NB4 (cell line): Measurements from ENCODE around the gene PKNOX2.

Experiments used
- DNase-seq: peaks from one replicate; pipeline ENCODE4 v3.0.0; 2010; ENCODE audit warnings: low read depth
- H3K4me3 ChIP-seq: one replicate; pipeline ENCODE4 v1.5.1; 2011; ENCODE audit warnings: mild to moderate bottlenecking, low read depth, low read length, moderate library complexity
- CTCF ChIP-seq: IDR thresholded peaks from one replicate; pipeline ENCODE4 v1.5.1; 2012; ENCODE audit warnings: low read depth, low read length
- MAX ChIP-seq: IDR thresholded peaks from 2 replicates; pipeline ENCODE4 v1.6.1; 2011; ENCODE audit warnings: low read depth, low read length
- MYC ChIP-seq: IDR thresholded peaks from 2 replicates; pipeline ENCODE4 v1.6.1; 2011; ENCODE audit warnings: low read depth, low read length
- POLR2A ChIP-seq: IDR thresholded peaks from 2 replicates; pipeline ENCODE4 v1.6.1; 2011; ENCODE audit warnings: mild to moderate bottlenecking; ENCODE audit not compliant: insufficient read length; ENCODE audit errors: extremely low read depth

PKNOX2 gene

DNA sequence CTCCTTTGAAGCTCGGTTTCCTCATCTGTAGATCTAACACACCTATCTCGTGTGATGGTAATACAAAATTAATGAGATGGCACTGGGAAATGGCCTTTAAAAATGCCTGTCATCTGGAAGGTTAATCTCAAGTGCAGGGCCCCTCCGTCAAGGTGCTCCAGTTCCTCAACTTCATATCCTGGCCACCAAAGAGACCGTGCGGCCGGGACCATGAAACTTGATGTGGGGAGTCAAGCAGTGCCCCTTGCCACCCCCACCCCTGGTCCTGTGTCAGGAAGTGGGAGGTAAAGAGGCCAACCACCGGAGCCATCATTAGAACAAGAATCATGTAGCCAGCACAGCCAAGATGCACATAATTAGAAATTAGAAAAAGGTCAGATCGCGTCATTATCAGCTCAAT is 223.3 kb downstream of the PKNOX2 start:
- no peak for DNase-seq
- H3K4me3 ChIP-seq = no peak overlapping the region
- no peak for TF ChIP-seq MAX
- no peak for TF ChIP-seq POLR2A
- no peak for TF ChIP-seq CTCF
- TF ChIP-seq MYC = no peak

GRCh38 chr11:125388611-125389010 is 224.1 kb downstream of the PKNOX2 start:
- no peak for TF ChIP-seq MYC
- DNase-seq = no peak
- H3K4me3 ChIP-seq = no peak overlapping the region

- DNase-seq = no peak
- TF ChIP-seq MAX = no peak
- no peak for TF ChIP-seq POLR2A
- no peak for TF ChIP-seq MYC
- TF ChIP-seq CTCF = no peak
- no peak overlapping the region for H3K4me3 ChIP-seq
Observed at GRCh38 chr11:125389339-125390166, 225.0 kb downstream of the PKNOX2 start.

DNA sequence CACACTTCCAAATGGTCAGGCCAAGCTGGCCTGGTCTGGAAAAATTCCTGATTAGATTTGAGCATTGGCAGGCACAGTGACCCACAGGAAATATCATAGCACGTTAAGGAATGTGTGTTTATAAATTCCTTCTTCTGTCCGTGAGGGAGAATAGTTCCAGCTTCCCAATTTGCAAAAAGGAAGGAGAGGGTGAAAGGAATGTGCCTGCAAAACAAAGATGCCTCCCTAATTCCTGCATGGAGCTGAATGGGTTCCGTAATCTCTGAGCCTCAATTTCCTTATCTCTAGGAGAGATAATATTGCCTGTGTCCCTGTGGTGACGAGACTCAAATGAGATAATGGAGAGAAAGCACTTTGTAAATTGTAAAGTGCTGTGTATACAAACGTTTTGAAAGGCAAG is 226.4 kb downstream of the PKNOX2 start:
- no peak for TF ChIP-seq MYC
- H3K4me3 ChIP-seq = no peak overlapping the region
- no peak for DNase-seq

DNA sequence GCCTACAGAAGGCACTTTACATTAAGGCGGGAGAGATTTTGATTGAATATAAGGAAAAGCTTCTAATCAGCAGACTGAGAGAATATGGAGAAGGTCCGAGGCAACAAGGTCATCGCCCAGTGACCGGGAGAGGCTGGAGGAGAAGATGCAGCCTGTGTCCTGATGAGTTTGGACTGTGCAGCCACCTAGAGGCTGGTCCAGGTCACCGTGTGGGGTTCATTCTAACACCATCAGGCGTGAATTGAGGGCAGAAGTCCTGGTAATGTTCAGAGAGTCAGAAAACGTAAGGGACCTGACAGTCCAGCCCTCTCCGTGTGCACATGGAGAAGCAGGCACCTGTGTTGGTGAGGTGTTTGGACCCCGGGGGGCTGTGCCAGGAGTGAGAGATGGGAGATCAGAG is 228.8 kb downstream of the PKNOX2 start:
- DNase-seq = no peak
- TF ChIP-seq CTCF (peak; percentile 13), MYC (no peak)

DNA sequence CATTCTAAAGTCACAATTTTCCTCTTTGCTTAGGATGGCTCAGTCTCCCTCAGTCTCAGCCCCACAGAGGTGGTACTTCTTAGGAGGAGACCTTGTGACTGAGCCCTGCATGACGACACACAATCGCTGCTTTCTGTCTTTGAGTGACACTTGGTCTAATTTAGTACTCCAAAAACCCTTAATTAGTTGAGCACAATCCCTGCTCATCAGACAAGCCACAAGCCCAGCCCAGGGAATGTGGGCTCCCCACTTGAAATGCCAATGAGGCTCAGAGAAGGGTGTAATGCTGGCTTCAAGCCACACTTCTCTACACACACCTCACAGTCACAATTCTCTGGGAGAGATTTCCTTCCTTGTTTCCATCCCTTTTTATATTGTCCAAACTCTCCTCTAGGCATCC is 229.7 kb downstream of the PKNOX2 start:
- TF ChIP-seq MAX = no peak
- no peak for TF ChIP-seq MYC
- no peak for TF ChIP-seq POLR2A
- no peak for TF ChIP-seq CTCF
- no peak for DNase-seq

More for the DNA sequence above, 228.8 kb downstream of the PKNOX2 start:
- no peak overlapping the region for H3K4me3 ChIP-seq

GRCh38 chr11:125397421-125397820 is 232.9 kb downstream of the PKNOX2 start:
- no peak for DNase-seq
- H3K4me3 ChIP-seq = no peak overlapping the region
- no peak for TF ChIP-seq CTCF
- TF ChIP-seq MAX = no peak
- TF ChIP-seq MYC = no peak
- TF ChIP-seq POLR2A = no peak

More for the DNA sequence above, 229.7 kb downstream of the PKNOX2 start:
- no peak overlapping the region for H3K4me3 ChIP-seq
